ENCODE results near the gene INPP1.
"Not testable (repeated sequence)": the region's sequence is repeated elsewhere in the genome, so short reads cannot be mapped to it uniquely, and the experiment has no call there.

Gene INPP1

GRCh38 chr2:190320696-190321095 is 22.7 kb upstream of the INPP1 start:
- peaks cover 5% of the 10 kb centered on the region for H3K27me3 Mint-ChIP-seq
- H3K36me3 Mint-ChIP-seq (ENCODE audit: low read depth) = peaks cover 5% of the 10 kb centered on the region
- H3K27ac Mint-ChIP-seq = peak overlapping the region; percentile 96
- no peaks in the 10 kb centered on the region for H3K9me3 Mint-ChIP-seq
- peaks cover 49% of the 10 kb centered on the region for H3K4me1 Mint-ChIP-seq (ENCODE audit: low read depth)
- peak overlapping the region; percentile 99 for H3K4me3 Mint-ChIP-seq

DNA sequence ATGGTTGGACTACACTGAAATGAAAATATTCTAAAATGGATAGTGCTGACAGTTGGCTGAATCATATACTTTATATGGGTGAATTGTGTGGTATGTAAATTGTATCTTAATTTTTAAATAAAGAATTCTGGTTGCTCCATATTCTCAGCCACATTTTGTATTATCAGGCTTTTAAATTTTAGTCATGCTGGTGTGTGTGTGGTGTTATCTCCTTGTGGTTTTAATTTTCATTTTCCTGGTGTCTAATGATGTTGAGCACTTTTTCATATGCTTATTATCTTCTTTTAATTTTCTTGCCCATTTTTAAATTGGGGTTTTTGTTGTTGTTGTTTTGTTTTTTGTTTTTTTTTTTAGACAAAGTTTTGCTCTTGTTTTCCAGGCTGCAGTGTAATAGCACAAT is 20.0 kb upstream of the INPP1 start:
- no peak overlapping the region for H3K27ac Mint-ChIP-seq
- H3K4me3 Mint-ChIP-seq = no peak overlapping the region
- no peaks in the 10 kb centered on the region for H3K9me3 Mint-ChIP-seq
- peaks cover 26% of the 10 kb centered on the region for H3K4me1 Mint-ChIP-seq (ENCODE audit: low read depth)
- H3K36me3 Mint-ChIP-seq (ENCODE audit: low read depth) = no peaks in the 10 kb centered on the region
- peaks cover 14% of the 10 kb centered on the region for H3K27me3 Mint-ChIP-seq

GRCh38 chr2:190325588-190325987 is 17.8 kb upstream of the INPP1 start:
- no peak overlapping the region for H3K27ac Mint-ChIP-seq
- H3K36me3 Mint-ChIP-seq (ENCODE audit: low read depth) = no peaks in the 10 kb centered on the region

GRCh38 chr2:190327867-190328572 is 15.4 kb upstream of the INPP1 start:
- no peak overlapping the region for H3K4me3 Mint-ChIP-seq
- H3K36me3 Mint-ChIP-seq (ENCODE audit: low read depth) = no peaks in the 10 kb centered on the region
- H3K27ac Mint-ChIP-seq = no peak overlapping the region
- H3K27me3 Mint-ChIP-seq = peaks cover 24% of the 10 kb centered on the region
- no peaks in the 10 kb centered on the region for H3K9me3 Mint-ChIP-seq
- H3K4me1 Mint-ChIP-seq (ENCODE audit: low read depth) = no peaks in the 10 kb centered on the region

More at GRCh38 chr2:190325588-190325987, 17.8 kb upstream of the INPP1 start:
- H3K9me3 Mint-ChIP-seq = no peaks in the 10 kb centered on the region
- no peak overlapping the region for H3K4me3 Mint-ChIP-seq
- peaks cover 24% of the 10 kb centered on the region for H3K27me3 Mint-ChIP-seq
- peaks cover 9% of the 10 kb centered on the region for H3K4me1 Mint-ChIP-seq (ENCODE audit: low read depth)

DNA sequence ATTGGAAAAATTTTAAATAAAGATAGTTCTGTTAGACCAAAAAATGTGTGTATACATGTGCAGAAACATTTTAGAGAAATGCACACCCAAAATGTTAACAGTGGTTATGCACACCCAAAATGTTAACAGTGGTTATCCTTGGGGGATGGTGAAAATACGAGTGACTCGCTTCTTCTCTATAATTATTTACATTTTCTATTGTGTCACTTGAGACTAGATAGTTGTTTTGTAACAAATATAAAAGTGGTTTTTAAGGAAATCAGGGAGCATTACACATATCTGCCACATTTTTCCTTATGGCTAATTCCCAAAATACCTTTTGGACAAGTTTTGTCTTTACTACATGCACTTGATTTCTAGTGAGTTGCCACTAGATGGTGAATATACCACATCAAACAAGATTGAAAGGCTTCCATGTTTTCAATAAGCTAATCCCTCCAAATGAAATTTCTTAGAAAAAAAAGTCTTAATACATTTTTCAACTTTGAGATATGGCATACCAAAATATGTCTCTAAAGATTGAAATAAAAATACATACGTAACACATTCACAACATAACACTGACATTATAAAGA is 14.7 kb upstream of the INPP1 start:
- peaks cover 24% of the 10 kb centered on the region for H3K27me3 Mint-ChIP-seq
- H3K36me3 Mint-ChIP-seq (ENCODE audit: low read depth) = no peaks in the 10 kb centered on the region
- no peaks in the 10 kb centered on the region for H3K9me3 Mint-ChIP-seq
- H3K4me3 Mint-ChIP-seq = no peak overlapping the region
- H3K27ac Mint-ChIP-seq = no peak overlapping the region
- no peaks in the 10 kb centered on the region for H3K4me1 Mint-ChIP-seq (ENCODE audit: low read depth)

GRCh38 chr2:190333395-190333794 is 10.0 kb upstream of the INPP1 start:
- H3K27me3 Mint-ChIP-seq = peaks cover 10% of the 10 kb centered on the region
- no peaks in the 10 kb centered on the region for H3K4me1 Mint-ChIP-seq (ENCODE audit: low read depth)
- no peaks in the 10 kb centered on the region for H3K9me3 Mint-ChIP-seq
- no peak overlapping the region for H3K4me3 Mint-ChIP-seq
- H3K36me3 Mint-ChIP-seq (ENCODE audit: low read depth) = no peaks in the 10 kb centered on the region
- no peak overlapping the region for H3K27ac Mint-ChIP-seq

DNA sequence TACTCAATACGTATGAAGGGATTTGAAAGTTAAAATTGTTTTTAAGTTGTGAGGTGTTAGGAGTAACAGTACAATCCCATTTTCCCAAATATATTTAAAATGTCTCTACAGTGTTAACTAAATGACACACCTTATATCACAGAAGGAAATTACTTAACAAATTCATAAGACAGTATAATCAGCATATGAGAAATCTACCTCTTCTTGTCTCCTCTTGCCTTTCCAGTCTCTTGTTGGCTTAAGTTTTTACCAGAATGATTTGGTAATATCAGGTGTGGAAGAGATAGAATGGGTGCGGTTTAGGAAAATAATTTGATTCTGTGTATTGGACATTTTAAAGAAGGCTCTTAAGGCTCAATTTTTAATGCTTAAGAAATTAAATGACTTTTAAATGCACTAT is 9.5 kb upstream of the INPP1 start:
- no peak overlapping the region for H3K4me3 Mint-ChIP-seq
- H3K4me1 Mint-ChIP-seq (ENCODE audit: low read depth) = no peaks in the 10 kb centered on the region
- H3K27me3 Mint-ChIP-seq = peaks cover 10% of the 10 kb centered on the region
- H3K27ac Mint-ChIP-seq = no peak overlapping the region
- no peaks in the 10 kb centered on the region for H3K9me3 Mint-ChIP-seq
- H3K36me3 Mint-ChIP-seq (ENCODE audit: low read depth) = no peaks in the 10 kb centered on the region

- Mint-ChIP-seq H3K27me3 (peaks cover 4% of the 10 kb centered on the region), H3K36me3 (ENCODE audit: low read depth) (no peaks in the 10 kb centered on the region), H3K4me1 (ENCODE audit: low read depth) (no peaks in the 10 kb centered on the region), H3K27ac (peak overlapping the region; percentile 2), H3K9me3 (no peaks in the 10 kb centered on the region), H3K4me3 (no peak overlapping the region)
These were observed 8.7 kb upstream of the INPP1 start for GRCh38 chr2:190334479-190335224.

- H3K27ac Mint-ChIP-seq = no peak overlapping the region
- H3K4me3 Mint-ChIP-seq = no peak overlapping the region
- H3K4me1 Mint-ChIP-seq (ENCODE audit: low read depth) = no peaks in the 10 kb centered on the region
- no peaks in the 10 kb centered on the region for H3K36me3 Mint-ChIP-seq (ENCODE audit: low read depth)
- H3K27me3 Mint-ChIP-seq = no peaks in the 10 kb centered on the region
- H3K9me3 Mint-ChIP-seq = no peaks in the 10 kb centered on the region
These were observed 8.2 kb upstream of the INPP1 start for GRCh38 chr2:190335225-190335559.

DNA sequence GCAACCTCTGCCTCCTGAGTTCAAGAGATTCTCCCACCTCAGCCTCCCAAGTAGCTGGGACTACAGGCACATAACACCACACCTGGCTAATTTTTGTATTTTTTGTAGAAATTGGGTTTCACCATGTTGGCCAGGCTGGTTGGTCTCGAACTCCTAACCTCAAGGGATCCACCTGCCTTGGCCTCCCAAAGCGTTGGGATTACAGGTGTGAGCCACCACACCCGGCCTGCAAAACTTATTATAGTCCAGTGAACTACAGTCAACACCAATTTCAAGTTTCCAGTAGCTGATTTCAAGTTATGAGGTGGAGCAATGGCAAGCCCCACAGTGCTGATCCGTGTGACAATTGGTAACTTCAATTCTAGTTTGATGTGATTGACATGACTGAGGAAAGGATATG is 7.8 kb upstream of the INPP1 start:
- not testable (repeated sequence) for H3K4me3 Mint-ChIP-seq; H3K36me3 Mint-ChIP-seq (ENCODE audit: low read depth); H3K27me3 Mint-ChIP-seq; H3K4me1 Mint-ChIP-seq (ENCODE audit: low read depth); H3K27ac Mint-ChIP-seq; H3K9me3 Mint-ChIP-seq

GRCh38 chr2:190336420-190336819 is 7.0 kb upstream of the INPP1 start:
- Mint-ChIP-seq H3K27me3 (no peaks in the 10 kb centered on the region), H3K36me3 (ENCODE audit: low read depth) (no peaks in the 10 kb centered on the region)

DNA sequence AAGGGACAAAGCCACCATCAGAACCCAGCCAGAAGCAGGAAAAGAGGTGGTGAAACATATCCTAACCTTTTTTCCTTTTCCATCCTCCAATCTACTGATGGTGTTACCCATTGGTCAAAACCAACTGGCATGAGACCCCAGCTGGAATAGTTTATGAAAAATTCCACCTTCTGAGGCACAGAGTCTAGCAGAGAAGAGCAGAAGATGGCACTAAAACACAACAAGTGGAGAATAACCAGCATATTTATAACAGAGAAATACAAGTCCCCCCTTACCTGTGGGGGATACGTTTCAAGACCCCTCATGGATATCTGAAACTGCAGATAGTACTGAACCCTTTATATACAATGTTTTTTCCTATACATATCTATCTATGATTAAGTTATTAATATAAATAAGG is 4.9 kb upstream of the INPP1 start:
- no peaks in the 10 kb centered on the region for H3K27me3 Mint-ChIP-seq
- H3K9me3 Mint-ChIP-seq = no peaks in the 10 kb centered on the region
- no peaks in the 10 kb centered on the region for H3K36me3 Mint-ChIP-seq (ENCODE audit: low read depth)
- H3K4me1 Mint-ChIP-seq (ENCODE audit: low read depth) = peaks cover 9% of the 10 kb centered on the region
- no peak overlapping the region for H3K4me3 Mint-ChIP-seq
- no peak overlapping the region for H3K27ac Mint-ChIP-seq

More at GRCh38 chr2:190336420-190336819, 7.0 kb upstream of the INPP1 start:
- Mint-ChIP-seq H3K9me3 (no peaks in the 10 kb centered on the region), H3K27ac (no peak overlapping the region), H3K4me1 (ENCODE audit: low read depth) (no peaks in the 10 kb centered on the region), H3K4me3 (no peak overlapping the region)

DNA sequence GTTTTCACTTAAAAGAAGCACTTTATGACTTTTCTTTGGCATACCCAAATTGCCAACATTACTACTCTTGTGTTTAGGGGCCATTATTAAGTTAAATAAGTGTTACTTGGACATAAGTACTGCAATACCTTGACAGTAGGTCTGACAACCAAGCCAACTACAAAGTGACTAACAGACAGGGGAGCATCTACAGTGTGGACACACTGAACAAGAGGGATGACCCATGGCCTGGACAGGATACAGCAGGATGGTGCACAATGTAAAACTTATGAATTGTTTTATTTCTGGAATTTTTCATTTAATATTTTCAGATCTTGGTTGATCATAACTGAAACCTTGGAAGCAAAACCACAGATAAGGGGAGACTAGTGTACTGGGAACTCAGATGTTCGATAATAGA is 4.0 kb upstream of the INPP1 start:
- H3K4me1 Mint-ChIP-seq (ENCODE audit: low read depth) = peaks cover 12% of the 10 kb centered on the region
- H3K36me3 Mint-ChIP-seq (ENCODE audit: low read depth) = no peaks in the 10 kb centered on the region
- H3K27ac Mint-ChIP-seq = no peak overlapping the region
- no peak overlapping the region for H3K4me3 Mint-ChIP-seq
- H3K27me3 Mint-ChIP-seq = no peaks in the 10 kb centered on the region
- H3K9me3 Mint-ChIP-seq = no peaks in the 10 kb centered on the region

DNA sequence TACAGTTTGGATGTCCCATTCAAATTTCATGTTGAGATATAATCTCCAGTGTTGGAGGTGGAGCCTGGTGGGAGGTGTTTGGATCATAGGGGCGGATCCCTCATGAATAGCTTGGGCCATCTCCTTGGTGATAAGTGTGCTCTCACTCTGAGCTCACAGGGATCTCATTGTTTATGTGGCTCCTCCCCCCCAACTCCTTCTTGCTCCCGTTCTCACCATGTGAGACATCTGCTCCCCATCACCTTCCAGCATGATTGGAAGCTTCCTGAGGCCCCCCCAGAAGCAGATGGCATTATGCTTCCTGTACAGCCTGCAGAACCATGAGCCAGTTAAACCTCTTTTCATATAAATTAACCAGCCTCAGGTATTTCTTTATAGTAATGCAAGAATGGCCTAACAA is 3.0 kb upstream of the INPP1 start:
- Mint-ChIP-seq H3K4me3 (no peak overlapping the region), H3K9me3 (no peaks in the 10 kb centered on the region), H3K4me1 (ENCODE audit: low read depth) (peaks cover 19% of the 10 kb centered on the region), H3K27me3 (no peaks in the 10 kb centered on the region), H3K36me3 (ENCODE audit: low read depth) (no peaks in the 10 kb centered on the region), H3K27ac (no peak overlapping the region)

DNA sequence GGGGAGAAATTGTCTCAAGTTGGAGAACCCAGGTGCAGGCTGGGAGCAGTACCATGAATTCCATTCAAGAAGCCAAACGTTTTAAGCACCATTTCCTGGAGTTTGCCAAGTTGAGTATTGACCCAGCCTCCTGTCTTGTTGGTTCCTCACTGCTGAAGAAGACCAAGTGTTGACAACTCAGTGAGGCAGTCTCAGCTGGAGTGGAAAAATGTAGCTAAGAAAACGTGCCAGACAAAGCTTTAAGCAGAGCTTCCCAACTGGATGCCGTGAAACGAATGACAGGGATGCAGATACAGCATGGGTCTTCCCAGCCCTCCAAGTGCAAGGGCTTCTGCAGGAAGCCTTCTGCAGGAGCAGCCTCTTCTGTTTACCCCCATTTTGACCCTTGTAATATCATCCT is 778 bp upstream of the INPP1 start:
- no peaks in the 10 kb centered on the region for H3K9me3 Mint-ChIP-seq
- peaks cover 22% of the 10 kb centered on the region for H3K4me1 Mint-ChIP-seq (ENCODE audit: low read depth)
- peak overlapping the region; percentile 36 for H3K27ac Mint-ChIP-seq
- H3K27me3 Mint-ChIP-seq = peaks cover 4% of the 10 kb centered on the region
- no peaks in the 10 kb centered on the region for H3K36me3 Mint-ChIP-seq (ENCODE audit: low read depth)
- peak overlapping the region; percentile 81 for H3K4me3 Mint-ChIP-seq
